ENCODE results near the gene PDIA2.

DNA sequence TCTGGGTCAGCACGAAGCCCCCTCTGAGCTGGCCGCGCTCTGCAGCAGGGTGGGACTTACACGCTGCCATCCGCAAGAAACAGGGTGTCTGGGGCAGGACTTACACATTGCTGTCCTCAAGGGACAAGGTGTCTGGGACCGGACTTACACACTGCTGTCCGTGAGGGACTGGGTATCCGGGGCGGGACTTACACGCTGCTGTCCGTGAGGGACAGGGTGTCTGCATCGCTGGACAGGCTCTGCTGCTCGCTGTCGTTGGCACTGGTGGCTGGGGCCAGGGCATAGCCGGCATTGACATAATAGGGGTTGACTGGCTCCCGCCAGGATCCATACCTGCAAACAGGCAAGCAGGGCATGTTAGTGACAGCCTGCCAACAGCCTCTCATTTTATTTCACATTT lies 31.4 kb downstream of the PDIA2 start:
- TF ChIP-seq, protein P1, sequence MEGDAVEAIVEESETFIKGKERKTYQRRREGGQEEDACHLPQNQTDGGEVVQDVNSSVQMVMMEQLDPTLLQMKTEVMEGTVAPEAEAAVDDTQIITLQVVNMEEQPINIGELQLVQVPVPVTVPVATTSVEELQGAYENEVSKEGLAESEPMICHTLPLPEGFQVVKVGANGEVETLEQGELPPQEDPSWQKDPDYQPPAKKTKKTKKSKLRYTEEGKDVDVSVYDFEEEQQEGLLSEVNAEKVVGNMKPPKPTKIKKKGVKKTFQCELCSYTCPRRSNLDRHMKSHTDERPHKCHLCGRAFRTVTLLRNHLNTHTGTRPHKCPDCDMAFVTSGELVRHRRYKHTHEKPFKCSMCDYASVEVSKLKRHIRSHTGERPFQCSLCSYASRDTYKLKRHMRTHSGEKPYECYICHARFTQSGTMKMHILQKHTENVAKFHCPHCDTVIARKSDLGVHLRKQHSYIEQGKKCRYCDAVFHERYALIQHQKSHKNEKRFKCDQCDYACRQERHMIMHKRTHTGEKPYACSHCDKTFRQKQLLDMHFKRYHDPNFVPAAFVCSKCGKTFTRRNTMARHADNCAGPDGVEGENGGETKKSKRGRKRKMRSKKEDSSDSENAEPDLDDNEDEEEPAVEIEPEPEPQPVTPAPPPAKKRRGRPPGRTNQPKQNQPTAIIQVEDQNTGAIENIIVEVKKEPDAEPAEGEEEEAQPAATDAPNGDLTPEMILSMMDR (IDR thresholded peaks at IDR 0.05): no peak
- no peak for TF ChIP-seq POLR2A (IDR thresholded peaks at IDR 0.05)
- no peak for TF ChIP-seq EP300 (IDR thresholded peaks at IDR 0.05)
- TF ChIP-seq POLR2AphosphoS5 (IDR thresholded peaks at IDR 0.05): no peak
